OCI-M1 (cell line): ENCODE data around the gene RPL37.

Experiments
- DNase-seq: peaks from one replicate; lab custom pipeline; 2025; lab: John Stamatoyannopoulos, UW

Gene RPL37

GRCh38 chr5:40833712-40834229 is 1.3 kb downstream of the RPL37 start:
- DNase-seq, result no peak

GRCh38 chr5:40832345-40832744 is 2.7 kb downstream of the RPL37 start:
- DNase-seq, result no peak

DNA sequence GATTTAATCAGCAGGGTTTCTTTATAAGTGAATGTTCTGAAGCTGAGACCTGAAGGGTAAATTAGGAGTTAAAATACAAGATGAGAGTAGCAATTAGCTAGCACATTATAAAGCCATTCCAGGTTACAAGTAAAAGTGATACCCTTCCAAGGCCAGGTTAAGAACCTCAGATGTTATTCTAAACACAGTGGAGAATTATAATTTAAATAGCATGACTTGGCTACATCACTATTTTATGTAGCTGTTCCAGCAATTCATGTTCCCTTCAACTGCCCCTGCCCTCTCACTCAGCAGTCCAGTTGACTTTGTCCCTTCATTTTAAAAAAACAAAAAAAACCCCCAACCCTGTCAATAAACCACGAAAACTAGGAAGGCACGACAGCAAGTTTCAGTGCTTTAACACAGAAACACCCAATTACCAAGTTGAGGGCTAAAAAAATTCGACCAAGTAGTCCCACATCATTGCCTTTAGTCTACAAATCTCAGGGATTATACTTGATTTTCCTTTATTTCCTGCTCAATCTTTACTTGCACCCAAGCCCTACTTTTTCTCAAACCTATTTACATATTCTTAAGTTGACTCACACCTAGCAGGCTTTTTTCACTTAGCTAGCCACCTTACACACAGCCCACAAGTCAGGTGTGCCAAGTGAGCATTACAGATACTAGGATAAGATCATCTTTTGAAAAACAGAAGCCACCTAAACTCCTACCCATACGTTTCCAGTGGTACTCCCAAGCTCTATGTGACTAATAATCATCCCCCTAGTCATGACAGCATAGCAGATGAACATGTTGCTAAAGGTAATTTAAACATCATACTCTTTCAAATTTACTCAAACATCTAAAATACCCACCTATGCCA is 3.4 kb downstream of the RPL37 start:
- no peak for DNase-seq

GRCh38 chr5:40829748-40830533 is 5.1 kb downstream of the RPL37 start:
- no peak for DNase-seq

DNA sequence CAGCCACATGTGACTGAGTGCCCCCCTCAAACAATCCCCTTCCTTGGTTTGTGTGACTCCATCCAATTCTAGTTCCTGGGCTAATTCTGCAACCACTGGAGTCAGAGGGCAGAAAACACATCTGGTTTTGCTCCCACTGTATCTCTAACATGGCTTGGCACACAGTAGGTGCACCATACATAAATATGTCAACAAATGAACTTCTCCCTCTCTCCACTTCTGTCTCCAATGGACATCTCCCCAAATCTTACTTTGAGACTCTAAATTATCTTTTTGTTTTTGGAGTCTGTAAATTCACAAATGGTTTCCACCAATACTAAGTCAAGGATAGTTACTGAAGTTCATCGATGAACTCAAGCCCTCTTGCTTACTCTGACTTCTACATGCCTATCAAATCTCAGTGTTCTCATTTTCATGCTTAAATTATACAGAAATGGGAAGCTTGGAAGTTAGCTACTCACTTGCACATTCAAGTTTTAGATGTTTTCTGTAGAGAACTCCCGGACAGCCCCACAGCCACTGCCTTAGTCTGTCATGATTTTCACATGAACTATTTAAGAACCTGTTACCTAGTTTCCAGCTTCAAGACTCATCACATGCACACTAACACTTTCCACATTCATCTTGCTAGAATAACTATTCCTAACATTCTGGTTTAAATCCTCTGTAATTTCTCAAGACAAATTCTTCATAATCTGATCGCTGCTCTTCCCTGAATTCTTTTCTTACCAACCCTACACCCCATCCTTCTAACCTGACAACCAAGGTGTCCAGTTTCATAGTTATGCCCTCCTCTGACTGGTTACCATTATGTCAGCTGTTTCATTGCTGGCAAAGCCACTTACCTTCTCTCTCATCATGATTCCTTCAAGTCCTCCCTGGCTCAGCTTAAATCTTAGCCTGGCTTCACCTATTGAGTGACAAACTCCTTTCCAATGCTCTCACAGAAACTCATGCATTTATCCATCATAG is 6.0 kb downstream of the RPL37 start:
- DNase-seq, result no peak

DNA sequence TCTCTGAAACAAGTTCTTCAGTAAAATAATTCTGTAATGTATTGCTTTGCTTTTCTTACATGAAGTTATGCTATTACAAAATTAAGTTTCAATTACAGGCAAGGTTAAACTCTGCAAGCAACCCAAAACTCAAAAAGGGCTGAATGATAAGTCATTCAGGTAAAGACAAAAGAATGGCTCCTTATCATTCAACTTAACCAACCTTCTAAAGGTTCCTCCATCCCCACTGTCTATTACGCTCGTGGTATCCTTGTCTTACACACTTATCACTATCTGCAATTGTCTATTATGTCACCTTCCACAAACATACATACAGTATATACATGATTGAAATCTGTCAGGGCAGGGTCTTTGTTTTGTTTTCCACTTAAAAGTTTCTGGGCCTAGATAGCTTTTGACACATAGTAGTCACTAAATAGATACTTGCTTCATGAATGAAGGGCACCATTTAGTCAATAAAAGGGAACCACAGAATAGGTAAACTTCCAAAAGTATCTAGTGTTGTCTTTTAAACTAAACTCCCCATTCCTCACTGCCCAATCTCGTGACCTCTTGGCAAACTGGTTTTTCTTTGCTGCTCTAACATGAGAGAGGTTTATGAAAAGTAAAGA is 6.9 kb downstream of the RPL37 start:
- no peak for DNase-seq

- no peak for DNase-seq
Measured at GRCh38 chr5:40827188-40827977, 7.6 kb downstream of the RPL37 start.

- no peak for DNase-seq
Measured at GRCh38 chr5:40826489-40827187, 8.4 kb downstream of the RPL37 start.

GRCh38 chr5:40825461-40826043 is 9.5 kb downstream of the RPL37 start:
- peak; percentile 34 for DNase-seq

DNA sequence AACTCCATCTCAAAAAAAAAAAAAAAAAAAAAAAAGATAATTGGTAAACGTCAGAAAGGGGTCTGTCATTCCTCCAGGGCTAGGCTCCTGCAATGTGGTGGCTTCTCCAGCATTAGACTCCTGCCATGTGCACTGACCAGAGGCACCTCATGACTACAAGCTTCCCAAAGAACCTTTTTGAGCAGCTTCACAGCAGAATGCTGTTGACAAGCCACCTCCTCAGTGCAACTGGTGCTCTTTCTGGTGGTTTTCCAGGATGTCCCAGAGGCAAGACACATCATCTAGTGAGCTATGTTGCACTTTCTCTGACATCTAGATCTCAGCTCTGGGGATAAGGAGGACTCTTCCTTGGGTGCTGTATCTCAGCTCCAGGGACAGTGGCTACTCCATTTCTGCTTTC is 11.6 kb downstream of the RPL37 start:
- DNase-seq, result no peak

- DNase-seq, result no peak
Measured at GRCh38 chr5:40813698-40814281, 21.2 kb downstream of the RPL37 start.

DNA sequence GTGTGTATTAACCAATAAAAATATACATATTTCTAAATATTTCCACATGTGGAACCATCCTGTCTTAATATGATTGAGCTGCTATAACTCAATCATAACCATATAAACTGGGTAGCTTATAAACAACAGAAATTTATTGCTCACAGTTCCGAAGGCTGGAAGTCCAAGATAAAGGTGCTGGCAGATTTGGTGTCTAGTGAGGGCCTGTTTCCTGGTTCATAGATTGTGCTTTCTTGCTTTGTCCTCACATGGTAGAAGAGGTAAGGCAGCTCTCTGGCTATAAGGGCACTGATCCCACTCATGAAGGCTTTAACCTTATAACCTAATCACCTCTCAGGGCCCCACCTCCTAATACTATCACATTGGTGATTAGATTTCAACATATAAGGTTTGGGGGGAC is 22.9 kb downstream of the RPL37 start:
- no peak for DNase-seq

GRCh38 chr5:40801771-40802562 is 33.1 kb downstream of the RPL37 start:
- DNase-seq, result peak; percentile 96

GRCh38 chr5:40799258-40799657 is 35.8 kb downstream of the RPL37 start:
- peak; percentile 71 for DNase-seq

GRCh38 chr5:40798801-40799210 is 36.2 kb downstream of the RPL37 start:
- DNase-seq, result no peak

GRCh38 chr5:40798012-40798800 is 36.8 kb downstream of the RPL37 start, which contains the start of gene PRKAA1:
TSS of gene PRKAA1 (minus strand) at chr5:40798374. CDS start at chr5:40798189, 185 bp downstream.
- DNase-seq, result peak; percentile 93

GRCh38 chr5:40797273-40798011 is 37.6 kb downstream of the RPL37 start:
- DNase-seq, result peak; percentile 80
